Prostate gland (tissue), 2 donors: Measurements from ENCODE around the gene GP2.

Source experiments
- CTCF ChIP-seq, 4 experiments: fragments of 200-600 bp in 2 of 4; fragments of 450-650 bp in 2 of 4; sonication (generic) in 2 of 4; IDR thresholded peaks; 1 replicate in 3 of 4; 2 replicates in 1 of 4; pipeline ENCODE4 v1.5.1; 2016 to 2019; ENCODE audit warnings: antibody characterized with exemption in 4 of 4, mild to moderate bottlenecking in 2 of 4, moderate library complexity in 2 of 4
- POLR2A ChIP-seq: fragments of 450-650 bp; IDR thresholded peaks from one replicate; pipeline ENCODE4 v1.6.1; 2016; ENCODE audit warnings: antibody characterized with exemption, mild to moderate bottlenecking
- POLR2AphosphoS5 ChIP-seq: sonication (generic); formaldehyde crosslinking; IDR thresholded peaks from one replicate; pipeline ENCODE4 v1.6.1; 2017; ENCODE audit warnings: antibody characterized with exemption

GRCh38 chr16:20348365-20349185 lies 21.3 kb upstream of the GP2 start:
- TF ChIP-seq CTCF (IDR thresholded peaks at IDR 0.05) = peak in 3 of 4 experiments; percentile 17 to 38 (median 28)
- no peak for TF ChIP-seq POLR2AphosphoS5
- TF ChIP-seq POLR2A = no peak
